OCI-M2 (cell line): ENCODE results near the gene ERGIC1.

Experiments
- DNase-seq: peaks from one replicate; lab custom pipeline; 2025; ENCODE audit not compliant: unreplicated experiment; lab: John Stamatoyannopoulos, UW

ERGIC1 gene

DNA sequence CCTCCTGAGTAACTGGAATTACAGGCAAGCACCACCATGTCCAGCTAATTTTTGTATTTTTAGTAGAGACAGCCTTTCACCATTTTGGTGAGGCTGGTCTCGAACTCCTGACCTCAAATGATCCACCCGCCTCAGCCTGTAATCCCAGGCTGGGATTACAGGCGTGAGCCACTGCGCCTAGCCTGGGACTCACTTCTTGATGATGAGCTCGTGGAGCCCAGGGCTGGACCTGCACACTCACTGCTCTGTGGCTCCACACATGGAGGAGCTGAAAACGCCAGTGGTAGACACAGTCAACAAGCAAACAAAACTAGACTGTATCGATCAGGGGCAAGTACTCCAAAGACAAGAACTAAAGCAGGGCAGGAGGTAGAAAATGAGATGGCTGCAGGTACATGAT, 65.4 kb downstream of the ERGIC1 start:
- no peak for DNase-seq

- no peak for DNase-seq
Observed at GRCh38 chr5:172901012-172901780, 67.1 kb downstream of the ERGIC1 start.

DNA sequence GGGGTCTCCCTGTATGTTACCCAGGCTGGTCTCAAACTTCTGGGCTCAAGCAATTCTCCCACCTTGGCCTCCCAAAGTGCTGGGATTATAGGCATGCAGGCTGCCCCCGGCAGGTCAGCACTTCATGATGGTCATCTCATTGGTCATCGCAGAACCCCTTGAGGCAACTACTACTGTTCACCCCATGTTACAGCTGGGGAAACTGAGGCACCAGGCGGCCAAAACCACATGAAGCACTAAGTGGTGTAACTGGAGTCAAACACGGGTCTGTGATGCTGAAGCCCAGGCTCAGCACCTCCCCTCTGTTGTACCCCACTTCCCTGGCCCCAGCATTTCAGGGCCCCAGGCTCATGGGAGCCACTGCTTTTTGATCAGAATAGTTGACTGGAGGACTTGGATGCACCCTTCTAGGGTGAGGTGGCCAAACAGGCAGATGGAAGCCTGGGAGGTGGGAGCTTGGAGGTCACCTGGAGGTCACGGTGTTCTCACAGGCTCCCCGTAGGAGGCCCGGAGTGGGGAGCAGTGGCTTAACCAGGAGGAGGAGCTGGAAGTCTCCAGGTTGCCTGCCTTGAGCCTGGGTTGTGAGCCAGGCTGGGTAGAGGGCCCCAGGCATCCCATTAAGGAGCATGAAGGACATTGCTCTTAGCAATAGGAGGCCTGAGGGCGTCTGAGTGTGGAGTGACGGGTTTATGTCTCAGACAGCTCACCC, 67.9 kb downstream of the ERGIC1 start:
- no peak for DNase-seq

- DNase-seq, result no peak
Observed at GRCh38 chr5:172902497-172903472, 68.7 kb downstream of the ERGIC1 start.

- DNase-seq, result no peak
Observed at GRCh38 chr5:172903790-172904189, 69.7 kb downstream of the ERGIC1 start.

GRCh38 chr5:172904312-172904642, 70.2 kb downstream of the ERGIC1 start:
- no peak for DNase-seq

DNA sequence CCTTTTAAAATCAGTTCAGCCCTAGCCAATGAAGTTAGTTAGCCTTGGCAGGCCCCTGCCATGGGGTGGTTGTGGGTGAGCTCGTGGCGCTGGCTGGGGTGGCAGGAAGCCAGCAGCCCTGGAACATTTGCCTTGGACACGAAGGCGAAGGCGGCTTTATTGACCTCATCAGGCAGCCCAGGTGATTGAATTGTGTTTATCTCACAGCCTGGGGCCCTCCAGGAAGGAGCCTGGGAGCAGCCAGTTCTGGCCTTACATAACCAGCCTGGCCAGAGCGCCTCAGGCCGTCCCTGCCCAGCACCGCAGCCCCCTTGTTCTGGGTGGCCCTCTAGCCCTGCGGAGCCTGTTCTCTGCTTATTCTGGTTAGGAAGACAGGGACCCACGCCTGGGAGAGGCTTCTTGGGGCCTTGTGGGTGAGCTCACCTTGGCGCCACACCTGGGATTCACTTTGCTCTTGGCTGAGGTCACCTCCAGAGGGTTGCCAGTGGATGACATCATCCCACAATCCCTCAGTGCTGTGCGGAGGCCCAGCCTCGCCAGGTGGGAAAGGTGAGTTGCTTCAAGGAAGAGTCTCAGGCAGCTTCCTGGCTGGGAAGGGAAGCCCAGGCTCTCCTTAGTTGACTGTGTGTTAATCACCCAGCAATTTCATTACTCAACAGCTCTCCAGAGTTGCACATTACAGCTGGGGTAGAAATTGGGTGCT, 70.7 kb downstream of the ERGIC1 start:
- DNase-seq, result no peak

- no peak for DNase-seq
Observed at GRCh38 chr5:172905346-172906140, 71.5 kb downstream of the ERGIC1 start.

DNA sequence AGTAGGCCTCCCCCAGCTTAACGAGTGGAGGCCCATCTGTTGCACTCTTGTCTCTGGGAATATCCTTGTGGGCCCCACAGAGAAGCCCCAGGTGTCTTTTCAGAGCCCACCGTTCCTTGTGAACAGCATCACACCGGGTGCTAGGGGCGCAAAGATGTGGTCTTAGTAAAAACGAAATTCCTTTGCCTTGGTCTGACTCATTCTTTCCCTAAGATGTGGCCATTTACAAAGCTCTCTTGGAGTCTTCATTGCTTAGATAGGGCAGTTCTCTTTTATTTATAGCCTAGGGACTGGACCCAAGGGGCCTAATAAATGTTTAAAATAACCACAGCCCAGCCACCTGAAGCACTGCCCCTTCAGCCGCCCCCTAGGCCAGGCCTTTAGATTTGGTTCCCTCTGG, 72.4 kb downstream of the ERGIC1 start:
- no peak for DNase-seq

- DNase-seq, result no peak
Observed at GRCh38 chr5:172906888-172907287, 72.8 kb downstream of the ERGIC1 start.

DNA sequence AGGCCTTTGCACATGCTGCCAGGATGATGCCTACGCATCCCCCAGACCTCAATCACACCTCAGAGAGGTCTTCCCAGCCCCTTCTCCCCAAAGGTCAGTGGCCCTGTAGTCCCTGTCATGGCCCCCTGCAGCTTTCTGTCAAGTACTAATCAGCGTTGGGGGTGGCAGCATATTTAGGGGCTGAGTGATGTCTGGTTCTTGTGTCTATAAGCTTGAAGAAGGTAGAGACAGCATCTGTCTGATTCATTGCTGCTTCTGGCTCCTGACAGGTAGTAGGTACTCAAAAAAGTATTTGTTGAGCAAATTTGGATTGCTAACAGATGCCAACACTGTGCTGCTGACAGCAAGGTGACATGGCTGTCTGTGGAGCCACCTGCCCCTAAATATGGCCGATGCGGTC, 73.6 kb downstream of the ERGIC1 start:
- no peak for DNase-seq

- no peak for DNase-seq
Observed at GRCh38 chr5:172908662-172909061, 74.6 kb downstream of the ERGIC1 start.

GRCh38 chr5:172909931-172910502, 76.0 kb downstream of the ERGIC1 start:
- DNase-seq, result no peak

DNA sequence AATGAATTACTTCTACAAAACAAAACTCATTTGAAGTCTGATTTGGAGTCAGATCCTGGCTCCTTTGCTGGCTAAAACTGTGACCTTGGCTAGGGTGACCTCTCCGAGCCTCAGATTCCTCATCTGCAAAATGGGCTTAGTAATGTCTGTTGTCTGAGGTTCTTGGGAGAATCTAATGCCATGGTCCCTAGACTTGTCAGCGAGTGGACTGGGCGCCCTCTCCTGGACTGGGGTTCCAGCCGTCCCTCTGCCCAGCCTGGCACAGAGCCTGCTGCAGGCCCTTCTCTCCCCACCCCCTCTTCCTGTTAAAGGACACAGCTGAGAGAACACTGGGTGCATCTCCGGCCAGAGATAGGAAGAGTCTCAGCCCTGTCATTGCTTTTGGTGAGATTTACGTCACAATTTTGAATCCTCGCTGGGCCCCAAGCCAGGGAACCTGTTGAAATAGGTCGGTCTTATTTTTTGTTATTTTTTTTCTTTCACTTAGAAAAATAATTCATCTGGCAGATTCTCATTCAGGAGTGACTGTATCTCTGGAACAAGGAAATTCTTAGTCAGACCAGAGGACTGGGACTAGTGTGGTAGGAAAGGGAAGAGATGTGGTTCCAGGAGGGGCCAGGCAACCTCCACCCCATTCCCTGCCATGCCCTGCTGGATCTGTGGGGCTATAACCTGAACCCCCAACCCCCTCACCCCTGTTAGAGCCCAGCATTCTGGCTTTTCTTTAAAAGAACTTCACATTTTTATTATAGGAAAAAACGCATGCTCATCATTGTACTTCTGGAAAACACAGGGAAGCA, 77.0 kb downstream of the ERGIC1 start:
- no peak for DNase-seq

DNA sequence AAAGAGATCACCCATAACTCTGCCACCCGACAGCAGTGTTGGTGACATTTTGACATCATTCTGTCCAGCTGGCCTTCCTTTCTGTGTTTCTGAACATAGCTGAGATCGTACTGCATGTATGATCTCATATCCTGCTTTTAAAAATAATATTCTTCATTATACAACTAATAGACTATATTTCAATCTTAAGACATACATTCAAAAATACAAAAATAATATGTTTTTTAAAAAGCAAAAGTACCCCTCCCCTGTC, 77.5 kb downstream of the ERGIC1 start:
- DNase-seq, result no peak

DNA sequence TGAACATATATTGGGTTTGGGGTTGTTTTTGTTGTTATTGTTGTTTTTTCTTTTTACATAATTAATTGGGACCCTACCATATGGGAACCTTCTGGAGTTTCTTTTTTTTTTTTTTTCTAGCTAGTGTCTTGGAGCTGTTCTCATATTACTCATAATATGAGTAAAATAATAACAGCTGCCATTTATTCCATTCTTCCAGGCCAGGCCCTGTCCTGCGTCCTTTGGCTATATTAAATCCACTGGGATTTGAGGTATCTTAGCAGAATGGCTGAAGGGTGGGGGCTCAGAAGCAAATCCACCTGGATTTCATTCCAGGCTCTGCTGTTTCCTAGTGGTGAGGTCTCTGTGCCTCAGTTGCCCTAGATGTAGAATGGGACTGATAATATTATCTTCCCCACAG, 77.9 kb downstream of the ERGIC1 start:
- no peak for DNase-seq

GRCh38 chr5:172913117-172913850, 79.2 kb downstream of the ERGIC1 start:
- DNase-seq, result no peak

DNA sequence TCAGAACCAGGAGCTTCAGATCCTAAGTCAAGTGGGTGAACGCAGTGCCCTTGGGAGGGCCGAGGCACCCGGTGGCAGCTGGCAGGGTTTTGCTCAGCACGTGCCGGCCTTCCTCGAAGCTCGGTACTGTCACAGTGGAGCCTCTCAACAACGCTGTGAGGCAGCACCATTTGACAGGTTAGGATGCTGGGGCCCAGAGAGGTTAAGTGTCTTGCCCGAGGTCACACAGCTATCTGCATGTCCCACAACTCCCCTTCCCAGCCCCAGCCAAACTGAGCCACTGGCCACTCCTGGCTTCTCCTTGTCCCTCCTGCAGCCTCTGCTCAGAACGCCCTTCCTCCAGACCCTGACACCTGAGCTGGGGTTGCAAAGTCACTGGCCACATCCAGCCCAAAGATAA, 81.5 kb downstream of the ERGIC1 start:
- DNase-seq, result no peak
